Measurements from ENCODE around the gene CRIP3.

CRIP3 gene

GRCh38 chr6:43271944-43272343 is 36.7 kb downstream of the CRIP3 start:
- H3K4me3 ChIP-seq (ENCODE audit: low read depth, low read length), result no peak overlapping the region
- no peak for TF ChIP-seq CTCF (IDR thresholded peaks at IDR 0.05; ENCODE audit: borderline replicate concordance, insufficient read depth, low read depth, low read length)

- TF ChIP-seq CTCF (IDR thresholded peaks at IDR 0.05; ENCODE audit: borderline replicate concordance, insufficient read depth, low read depth, low read length), result no peak
- H3K4me3 ChIP-seq (ENCODE audit: low read depth, low read length), result no peak overlapping the region
Observed at GRCh38 chr6:43271103-43271815, 37.4 kb downstream of the CRIP3 start.

GRCh38 chr6:43269273-43270007 is 39.2 kb downstream of the CRIP3 start:
- no peak overlapping the region for H3K4me3 ChIP-seq (ENCODE audit: low read depth, low read length)
- no peak for TF ChIP-seq CTCF (IDR thresholded peaks at IDR 0.05; ENCODE audit: borderline replicate concordance, insufficient read depth, low read depth, low read length)

GRCh38 chr6:43268782-43269272 is 39.8 kb downstream of the CRIP3 start:
- H3K4me3 ChIP-seq (ENCODE audit: low read depth, low read length), result no peak overlapping the region
- no peak for TF ChIP-seq CTCF (IDR thresholded peaks at IDR 0.05; ENCODE audit: borderline replicate concordance, insufficient read depth, low read depth, low read length)

GRCh38 chr6:43268355-43268700 is 40.3 kb downstream of the CRIP3 start:
- H3K4me3 ChIP-seq (ENCODE audit: low read depth, low read length), result no peak overlapping the region
- TF ChIP-seq CTCF (IDR thresholded peaks at IDR 0.05; ENCODE audit: borderline replicate concordance, insufficient read depth, low read depth, low read length), result no peak

GRCh38 chr6:43267619-43268354 is 40.8 kb downstream of the CRIP3 start:
- TF ChIP-seq CTCF (IDR thresholded peaks at IDR 0.05; ENCODE audit: borderline replicate concordance, insufficient read depth, low read depth, low read length), result no peak
- no peak overlapping the region for H3K4me3 ChIP-seq (ENCODE audit: low read depth, low read length)

All from GM12875 (cell line).